Endothelial cell of umbilical vein (primary cell): ENCODE results near the gene SPACA9. TPM values are rescaled to one million over a fixed set of nuclear protein-coding genes. Genes with fewer than 3 reads are reported as not detected.

Source experiments
- BruUV-seq: library from RNA; stranded (reverse); fragments of 400-500 nt; replicated peaks from 2 replicates; lab custom pipeline; 2021; lab: Mats Ljungman, UMichigan
- CTCF ChIA-PET: fragments of 300-600, 350-600 bp; sonication (Branson Sonifier 250); formaldehyde crosslinking; loops from one replicate; lab custom pipeline; 2021; ENCODE audit warnings: antibody characterized with exemption, inconsistent platforms; lab: Charles Lee
- POLR2A ChIA-PET: fragments of 300-600, 350-600 bp; sonication (Branson Sonifier 250); formaldehyde crosslinking; loops from one replicate; lab custom pipeline; 2021; ENCODE audit warnings: antibody characterized with exemption, inconsistent platforms; lab: Charles Lee
- DNase-seq: peaks from one replicate; pipeline ENCODE4 v3.0.0-alpha.2; 2011; ENCODE audit warnings: low read depth, low spot score
- FAIRE-seq: peaks from 2 replicates; lab custom pipeline; 2011; peaks lifted over from hg19 to GRCh38; lab: Jason Lieb, UNC
- H2AFZ ChIP-seq: 2 replicates; pipeline ENCODE4 v1.6.0; 2012; ENCODE audit warnings: low read depth, low read length, control low read depth, inconsistent platforms
- H3K27ac ChIP-seq: 2 replicates; pipeline ENCODE4 v1.5.1; 2011; ENCODE audit warnings: low read depth, mild to moderate bottlenecking, control low read depth, low read length, moderate library complexity; ENCODE audit not compliant: insufficient read depth
- H3K27me3 ChIP-seq, 2 experiments: 2 replicates each; pipeline versions ENCODE4 v1.6.0 to v1.6.1; 2011; ENCODE audit warnings: low read length in 2 of 2, mixed read lengths in 1 of 2; ENCODE audit not compliant: control insufficient read depth in 2 of 2, insufficient read depth in 2 of 2
- H3K36me3 ChIP-seq, 2 experiments: 2 replicates in 1 of 2; 3 replicates in 1 of 2; pipeline ENCODE4 v1.5.1; 2011; ENCODE audit warnings: low read length in 2 of 2, mild to moderate bottlenecking in 1 of 2, moderate library complexity in 1 of 2; ENCODE audit not compliant: control insufficient read depth in 2 of 2, insufficient read depth in 2 of 2; ENCODE audit errors: extremely low read depth in 1 of 2
- H3K4me1 ChIP-seq: 3 replicates; pipeline ENCODE4 v1.5.1; 2011; ENCODE audit warnings: mild to moderate bottlenecking, low read length; ENCODE audit not compliant: control insufficient read depth, insufficient read depth; ENCODE audit errors: extremely low read depth
- H3K4me2 ChIP-seq: 2 replicates; pipeline ENCODE4 v1.6.1; 2011; ENCODE audit warnings: low read length, control low read depth, mixed read lengths; ENCODE audit not compliant: insufficient read depth
- H3K4me3 ChIP-seq, 3 experiments: fragments of 200-600 bp in 1 of 3; sonication (generic), shearing (Covaris generic) in 1 of 3; replicated peaks in 1 of 3; 2 replicates each; pipeline ENCODE4 v1.5.1; 2011 to 2016; ENCODE audit warnings: control low read depth in 3 of 3, low read length in 3 of 3, mild to moderate bottlenecking in 2 of 3, inconsistent platforms in 1 of 3, low read depth in 1 of 3, moderate library complexity in 1 of 3; ENCODE audit not compliant: insufficient read depth in 1 of 3
- H3K79me2 ChIP-seq: 2 replicates; pipeline ENCODE4 v1.6.0; 2012; ENCODE audit warnings: low read length, inconsistent platforms; ENCODE audit not compliant: control insufficient read depth, insufficient read depth
- H3K9ac ChIP-seq: replicated peaks from 2 replicates; pipeline ENCODE3; 2011; ENCODE audit warnings: low read length, control low read depth; ENCODE audit not compliant: insufficient read depth; ENCODE audit errors: extremely low read depth
- H3K9me1 ChIP-seq: replicated peaks from 3 replicates; pipeline ENCODE4 v1.6.0; 2011; ENCODE audit warnings: mild to moderate bottlenecking, low read length; ENCODE audit not compliant: control insufficient read depth, insufficient read depth; ENCODE audit errors: extremely low read depth
- H3K9me3 ChIP-seq: replicated peaks from 2 replicates; pipeline ENCODE4 v1.5.1; 2012; ENCODE audit warnings: low read length, inconsistent platforms; ENCODE audit not compliant: control insufficient read depth, insufficient read depth
- H4K20me1 ChIP-seq: replicated peaks from 2 replicates; pipeline ENCODE3; 2011; ENCODE audit warnings: mild to moderate bottlenecking, low read length; ENCODE audit not compliant: control insufficient read depth, insufficient read depth; ENCODE audit errors: extremely low read depth
- CTCF ChIP-seq, 2 donors: IDR thresholded peaks; 1 replicate in 1 of 2; 2 replicates in 1 of 2; pipeline ENCODE4 v1.5.1; 2011; ENCODE audit warnings: low read length in 2 of 2, mild to moderate bottlenecking in 2 of 2, moderate library complexity in 2 of 2, control low read depth in 1 of 2, inconsistent platforms in 1 of 2, low read depth in 1 of 2; ENCODE audit not compliant: insufficient read depth in 1 of 2; ENCODE audit errors: extremely low read depth in 1 of 2
- GATA2 ChIP-seq: IDR thresholded peaks from 2 replicates; pipeline ENCODE4 v1.7.0; 2011; ENCODE audit warnings: low read depth, mild to moderate bottlenecking, moderate library complexity, mixed read lengths, low read length; ENCODE audit not compliant: insufficient read length, insufficient read depth
- JUN ChIP-seq: IDR thresholded peaks from 2 replicates; pipeline ENCODE4 v1.6.1; 2011; ENCODE audit warnings: borderline replicate concordance, low read depth; ENCODE audit not compliant: insufficient read length, insufficient read depth
- MYC ChIP-seq: IDR thresholded peaks from one replicate; pipeline ENCODE4 v1.6.1; 2011; ENCODE audit warnings: mild to moderate bottlenecking, low read depth, low read length
- POLR2AphosphoS5 ChIP-seq: IDR thresholded peaks from 2 replicates; pipeline ENCODE4 v1.6.1; 2012; ENCODE audit warnings: low read depth, mild to moderate bottlenecking, control low read depth, low read length, moderate library complexity; ENCODE audit not compliant: insufficient read depth
- dilution Hi-C: fragments of 300-500 bp; cut with MboI; formaldehyde crosslinking; loops from one replicate; pipeline ENCODE4 v1.15.0; 2019; ENCODE audit warnings: low sequenced_read_pairs; ENCODE audit not compliant: extremely low pct_ligation_motif_present
- intact Hi-C: fragments of 100-400 bp; cut with micrococcal nuclease; formaldehyde crosslinking; loops from one replicate; pipeline ENCODE4 v1.10.0; 2022
- polyA plus RNA-seq, 4 experiments: library from polyadenylated mRNA; depleted of rRNA in 3 of 4; stranded (reverse) in 3 of 4; unstranded in 1 of 4; fragments of >200 nt; gene quantifications; 2 replicates each; pipeline versions ENCODE4 v1.2.1 to v1.2.3, GENCODE V29; 2011 to 2012; ENCODE audit warnings: missing spikeins in 1 of 4
- total RNA-seq: library from RNA; stranded (reverse); gene quantifications from 2 replicates; pipeline ENCODE4 v1.2.3, GENCODE V29; 2021

SPACA9 gene
- total and polyA plus RNA-seq, 2 donors (not counting 3 experiments of a cell fraction or from before 2014, with no cell fraction given) = 2.6 to 3.6 TPM

DNA sequence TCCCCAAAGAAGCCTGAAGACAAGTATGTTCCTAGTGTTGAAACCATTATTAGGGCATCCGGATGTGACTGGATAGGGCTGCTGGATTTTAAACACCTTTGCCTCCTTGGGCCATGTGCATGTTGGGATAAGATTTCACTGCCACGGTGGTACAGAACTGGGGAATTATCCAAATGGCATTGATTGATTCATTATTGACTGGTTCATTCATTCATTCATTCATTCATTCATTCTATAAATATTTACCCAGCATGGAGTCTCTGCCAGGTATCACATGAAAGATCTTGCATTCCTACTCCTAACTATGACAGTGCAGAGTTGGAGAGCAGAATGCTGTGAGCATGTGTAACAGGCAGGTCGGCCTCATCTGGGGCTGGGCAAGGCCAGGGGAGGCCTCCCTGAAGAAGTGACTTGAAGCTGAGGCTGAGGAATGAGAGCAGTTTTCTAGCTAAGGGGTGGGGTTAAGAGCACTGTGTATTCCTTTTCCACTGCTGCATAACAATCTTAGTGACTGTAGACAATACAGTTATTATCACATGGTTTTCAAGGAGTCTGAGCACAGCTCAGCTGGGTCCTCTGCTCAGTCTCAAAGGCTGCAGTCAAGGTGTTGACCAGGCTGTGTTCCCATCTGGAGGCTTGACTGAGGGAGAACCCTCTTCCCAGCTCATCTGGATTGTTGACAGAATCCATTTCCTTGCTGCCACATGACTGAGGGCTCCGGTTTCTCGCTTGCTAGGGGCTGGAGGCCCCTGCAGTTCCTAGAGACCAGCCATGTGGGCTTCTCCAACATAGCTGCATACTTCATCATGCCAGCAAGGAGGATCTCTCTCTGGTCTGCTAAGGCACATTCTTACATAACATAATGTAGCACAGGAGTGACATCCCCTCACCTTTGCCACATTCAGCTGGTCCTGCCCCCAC lies 36.3 kb upstream of the SPACA9 start:
- BruUV-seq = no TSS peak
- no peak overlapping the region for H3K4me2 ChIP-seq
- no peak for FAIRE-seq
- ChIA-PET POLR2A (no interaction called here), CTCF (no interaction called here)
- no peaks in the 10 kb centered on the region for H3K4me1 ChIP-seq
- no peak overlapping the region for H2AFZ ChIP-seq
- no peak for TF ChIP-seq JUN
- TF ChIP-seq MYC = no peak
- TF ChIP-seq POLR2AphosphoS5 = no peak
- TF ChIP-seq CTCF (IDR thresholded peaks at IDR 0.05; ENCODE audit: extremely low read depth in 1 of 2, insufficient read depth in 1 of 2, low read depth in 1 of 2, low read length in 2 of 2) = no peak
- TF ChIP-seq GATA2 = no peak
- H3K9ac ChIP-seq = no peak overlapping the region
- no peaks in the 10 kb centered on the region for H3K9me3 ChIP-seq
- no peak overlapping the region for H3K4me3 ChIP-seq
- no peaks in the 10 kb centered on the region for H4K20me1 ChIP-seq
- dilution Hi-C loops (no loop called here), intact Hi-C loops (no loop called here)
- H3K9me1 ChIP-seq = no peaks in the 10 kb centered on the region
- H3K36me3 ChIP-seq = no peaks in the 10 kb centered on the region
- DNase-seq = no peak
- no peaks in the 10 kb centered on the region for H3K27me3 ChIP-seq
- no peak overlapping the region for H3K27ac ChIP-seq
- no peaks in the 10 kb centered on the region for H3K79me2 ChIP-seq
